HUES48 (cell line): ENCODE data around the gene GRAMD2B.
"Not testable (repeated sequence)": the region's sequence is repeated elsewhere in the genome, so short reads cannot be mapped to it uniquely, and the experiment has no call there.

ENCODE experiments used
- H3K27ac ChIP-seq: one replicate; pipeline ENCODE4 v1.7.0; 2013; ENCODE audit warnings: low read depth, low read length, inconsistent platforms
- H3K27me3 ChIP-seq: 2 replicates; pipeline ENCODE4 v1.6.1; 2013; ENCODE audit warnings: mild to moderate bottlenecking, low read length; ENCODE audit not compliant: control insufficient read depth, insufficient read depth
- H3K36me3 ChIP-seq: 2 replicates; pipeline ENCODE4 v1.6.1; 2013; ENCODE audit warnings: low read length; ENCODE audit not compliant: control insufficient read depth, insufficient read depth
- H3K4me1 ChIP-seq: 2 replicates; pipeline ENCODE4 v1.6.1; 2013; ENCODE audit warnings: mild to moderate bottlenecking, low read length; ENCODE audit not compliant: control insufficient read depth, insufficient read depth
- H3K4me3 ChIP-seq: 2 replicates; pipeline ENCODE4 v1.5.1; 2013; ENCODE audit warnings: mild to moderate bottlenecking, low read depth, low read length
- H3K9ac ChIP-seq: 2 replicates; pipeline ENCODE4 v1.6.1; 2013; ENCODE audit warnings: mild to moderate bottlenecking, low read depth, low read length, moderate library complexity
- H3K9me3 ChIP-seq: 2 replicates; pipeline ENCODE4 v1.6.1; 2013; ENCODE audit warnings: low read length; ENCODE audit not compliant: control insufficient read depth, insufficient read depth

The GRAMD2B gene

GRCh38 chr5:126512451-126512850, 89.2 kb downstream of the GRAMD2B start:
- Histone ChIP-seq H3K9ac (no peak overlapping the region), H3K4me1 (no peaks in the 10 kb centered on the region), H3K4me3 (no peak overlapping the region), H3K9me3 (no peaks in the 10 kb centered on the region), H3K27me3 (no peaks in the 10 kb centered on the region), H3K36me3 (no peaks in the 10 kb centered on the region), H3K27ac (no peak overlapping the region)

- H3K27ac ChIP-seq = no peak overlapping the region
- H3K4me3 ChIP-seq = no peak overlapping the region
- H3K36me3 ChIP-seq = no peaks in the 10 kb centered on the region
- H3K9me3 ChIP-seq = no peaks in the 10 kb centered on the region
- H3K9ac ChIP-seq = no peak overlapping the region
- no peaks in the 10 kb centered on the region for H3K27me3 ChIP-seq
- no peaks in the 10 kb centered on the region for H3K4me1 ChIP-seq
Measured at GRCh38 chr5:126513302-126513701, 90.1 kb downstream of the GRAMD2B start.

- H3K9ac ChIP-seq = no peak overlapping the region
- no peaks in the 10 kb centered on the region for H3K9me3 ChIP-seq
- H3K27me3 ChIP-seq = no peaks in the 10 kb centered on the region
- no peaks in the 10 kb centered on the region for H3K36me3 ChIP-seq
- H3K4me3 ChIP-seq = no peak overlapping the region
- no peak overlapping the region for H3K27ac ChIP-seq
- H3K4me1 ChIP-seq = no peaks in the 10 kb centered on the region
Measured at GRCh38 chr5:126513703-126514102, 90.5 kb downstream of the GRAMD2B start.

GRCh38 chr5:126514131-126514557, 90.9 kb downstream of the GRAMD2B start:
- H3K4me1 ChIP-seq = no peaks in the 10 kb centered on the region
- H3K27ac ChIP-seq = no peak overlapping the region
- no peaks in the 10 kb centered on the region for H3K36me3 ChIP-seq
- no peak overlapping the region for H3K4me3 ChIP-seq
- no peaks in the 10 kb centered on the region for H3K9me3 ChIP-seq
- H3K9ac ChIP-seq = no peak overlapping the region
- H3K27me3 ChIP-seq = no peaks in the 10 kb centered on the region

- H3K9ac ChIP-seq = no peak overlapping the region
- H3K9me3 ChIP-seq = no peaks in the 10 kb centered on the region
- no peaks in the 10 kb centered on the region for H3K27me3 ChIP-seq
- no peak overlapping the region for H3K27ac ChIP-seq
- H3K4me3 ChIP-seq = no peak overlapping the region
- peaks cover 1% of the 10 kb centered on the region; the same call in 1 of the 2 replicates for H3K4me1 ChIP-seq
- H3K36me3 ChIP-seq = no peaks in the 10 kb centered on the region
Measured at GRCh38 chr5:126514558-126515141, 91.4 kb downstream of the GRAMD2B start.

DNA sequence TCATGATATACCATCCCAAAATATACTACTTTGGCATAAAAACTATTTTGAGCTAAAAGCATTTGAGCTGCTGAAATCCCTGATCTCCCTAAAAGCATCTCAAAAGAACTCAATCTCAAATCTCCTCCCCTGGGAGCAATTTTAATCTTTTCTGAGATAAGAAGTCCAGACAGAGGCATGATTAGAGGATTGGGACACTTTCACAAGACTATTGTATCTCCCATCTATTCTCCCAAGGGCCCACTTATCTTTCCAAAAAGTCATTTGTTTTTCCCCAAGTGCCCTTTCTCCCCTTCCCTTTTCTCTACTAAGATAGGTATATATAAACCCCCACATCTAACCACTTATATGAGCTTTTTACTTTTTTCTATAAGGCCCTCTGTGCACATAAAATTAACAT, 92.1 kb downstream of the GRAMD2B start:
- Histone ChIP-seq H3K4me3 (no peak overlapping the region), H3K9ac (no peak overlapping the region), H3K27ac (no peak overlapping the region), H3K9me3 (no peaks in the 10 kb centered on the region), H3K4me1 (peaks cover 7% of the 10 kb centered on the region; the same call in 1 of the 2 replicates), H3K36me3 (no peaks in the 10 kb centered on the region), H3K27me3 (no peaks in the 10 kb centered on the region)

- no peaks in the 10 kb centered on the region for H3K27me3 ChIP-seq
- no peak overlapping the region for H3K9ac ChIP-seq
- H3K36me3 ChIP-seq = no peaks in the 10 kb centered on the region
- no peak overlapping the region for H3K27ac ChIP-seq
- peaks cover 7% of the 10 kb centered on the region; the same call in 1 of the 2 replicates for H3K4me1 ChIP-seq
- H3K4me3 ChIP-seq = no peak overlapping the region
- no peaks in the 10 kb centered on the region for H3K9me3 ChIP-seq
Measured at GRCh38 chr5:126516133-126516532, 92.9 kb downstream of the GRAMD2B start.

GRCh38 chr5:126516852-126517251, 93.6 kb downstream of the GRAMD2B start:
- Histone ChIP-seq H3K9ac (no peak overlapping the region), H3K27me3 (no peaks in the 10 kb centered on the region), H3K9me3 (no peaks in the 10 kb centered on the region), H3K4me1 (peaks cover 7% of the 10 kb centered on the region; the same call in 1 of the 2 replicates), H3K36me3 (no peaks in the 10 kb centered on the region), H3K4me3 (no peak overlapping the region), H3K27ac (no peak overlapping the region)

GRCh38 chr5:126519223-126519622, 96.0 kb downstream of the GRAMD2B start:
- not testable (repeated sequence) for H3K9ac ChIP-seq, H3K9me3 ChIP-seq, H3K27ac ChIP-seq, H3K4me3 ChIP-seq, H3K4me1 ChIP-seq, H3K27me3 ChIP-seq, H3K36me3 ChIP-seq

DNA sequence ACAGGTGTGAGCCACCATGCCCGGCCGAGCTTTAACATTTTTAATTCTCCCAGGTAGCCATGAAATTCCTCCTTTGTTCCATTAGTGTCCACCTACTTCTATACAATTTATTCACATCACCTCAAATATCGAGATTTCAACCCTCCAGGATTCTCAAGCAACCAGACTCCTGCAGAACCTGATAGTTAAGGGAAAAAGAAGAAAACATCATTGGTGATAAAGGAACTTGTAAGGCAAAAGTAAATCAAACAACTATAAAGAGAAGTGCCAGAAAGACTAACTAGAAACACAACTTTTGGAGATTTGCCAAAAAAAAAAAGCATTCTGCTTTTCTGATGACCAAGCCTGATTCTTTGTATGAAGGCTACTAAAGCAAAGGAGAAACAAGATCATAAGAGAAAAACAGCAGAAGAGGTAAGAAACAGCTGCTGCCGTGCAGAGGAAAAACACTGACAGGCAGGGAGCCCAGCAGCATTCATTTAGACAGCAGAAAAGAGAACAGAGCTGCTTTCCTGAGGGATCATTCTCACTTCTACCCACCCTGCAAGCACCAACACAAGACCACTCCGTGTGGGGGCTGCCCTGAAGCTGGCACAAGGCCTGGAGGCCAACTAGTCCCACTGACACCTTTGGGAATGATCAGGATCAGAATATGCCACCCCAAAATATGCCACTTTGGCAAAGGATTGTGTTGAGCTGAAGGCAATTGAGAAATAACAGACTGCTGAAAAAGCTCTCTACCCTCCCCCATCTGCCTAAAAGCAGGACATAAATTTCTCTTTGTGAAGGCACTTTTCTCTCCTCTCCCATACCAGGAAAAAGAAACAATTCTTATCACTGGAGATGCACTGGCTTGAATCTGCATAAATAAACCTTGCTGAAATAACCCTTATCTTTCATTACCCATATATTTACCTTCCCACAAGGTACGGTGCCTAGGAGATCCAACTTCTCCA, 96.7 kb downstream of the GRAMD2B start:
- H3K27me3 ChIP-seq = no peaks in the 10 kb centered on the region
- H3K27ac ChIP-seq = no peak overlapping the region
- no peak overlapping the region for H3K4me3 ChIP-seq
- peaks cover 7% of the 10 kb centered on the region; the same call in 1 of the 2 replicates for H3K4me1 ChIP-seq
- no peaks in the 10 kb centered on the region for H3K36me3 ChIP-seq
- no peaks in the 10 kb centered on the region for H3K9me3 ChIP-seq
- H3K9ac ChIP-seq = no peak overlapping the region

- no peaks in the 10 kb centered on the region for H3K27me3 ChIP-seq
- H3K4me3 ChIP-seq = no peak overlapping the region
- no peaks in the 10 kb centered on the region for H3K9me3 ChIP-seq
- peaks cover 7% of the 10 kb centered on the region; the same call in 1 of the 2 replicates for H3K4me1 ChIP-seq
- no peak overlapping the region for H3K9ac ChIP-seq
- H3K36me3 ChIP-seq = no peaks in the 10 kb centered on the region
- no peak overlapping the region for H3K27ac ChIP-seq
Measured at GRCh38 chr5:126520593-126520953, 97.4 kb downstream of the GRAMD2B start.
